A673 (cell line): ENCODE measurements around the gene MAN1A2. TPM values are rescaled to one million over a fixed set of nuclear protein-coding genes. Genes with fewer than 3 reads are reported as not detected.

Source experiments
- BruUV-seq: library from RNA; stranded (reverse); fragments of 400-500 nt; replicated peaks from 2 replicates; lab custom pipeline; 2021; lab: Mats Ljungman, UMichigan
- CTCF ChIA-PET: fragments of 300-600 bp; sonication (Branson Sonifier 250); formaldehyde crosslinking; loops from one replicate; lab custom pipeline; 2022; ENCODE audit warnings: antibody characterized with exemption; lab: Charles Lee
- POLR2A ChIA-PET: fragments of 300-600 bp; sonication (Branson Sonifier 250); formaldehyde crosslinking; loops from one replicate; lab custom pipeline; 2022; ENCODE audit warnings: antibody characterized with exemption; ENCODE audit not compliant: low non-redundant PET; lab: Charles Lee
- DNase-seq: peaks from one replicate; pipeline ENCODE4 v3.0.0-alpha.2; 2015; ENCODE audit warnings: low spot score
- H3K27ac ChIP-seq: fragments of 200-600 bp; sonication (generic); 2 replicates; pipeline ENCODE4 v1.5.1; 2016; ENCODE audit warnings: mixed run types, low read depth, mild to moderate bottlenecking, mixed read lengths, antibody characterized with exemption, low read length; ENCODE audit not compliant: poor library complexity, severe bottlenecking
- H3K27me3 ChIP-seq: fragments of 200-600 bp; sonication (generic); replicated peaks from 2 replicates; pipeline ENCODE4 v1.6.1; 2017; ENCODE audit warnings: mixed run types, low read depth, mild to moderate bottlenecking, mixed read lengths, antibody characterized with exemption, low read length; ENCODE audit not compliant: insufficient read depth, poor library complexity
- H3K36me3 ChIP-seq: fragments of 200-600 bp; sonication (generic); 2 replicates; pipeline ENCODE4 v1.6.1; 2016; ENCODE audit warnings: mixed run types, mild to moderate bottlenecking, mixed read lengths, antibody characterized with exemption, low read length; ENCODE audit not compliant: insufficient read depth, poor library complexity, severe bottlenecking
- H3K4me1 ChIP-seq: fragments of 200-600 bp; sonication (generic); 2 replicates; pipeline ENCODE4 v1.6.1; 2017; ENCODE audit warnings: mixed run types, mild to moderate bottlenecking, mixed read lengths, antibody characterized with exemption, low read length; ENCODE audit not compliant: insufficient read depth, poor library complexity, severe bottlenecking
- H3K4me3 ChIP-seq: fragments of 200-600 bp; sonication (generic); 2 replicates; pipeline ENCODE4 v1.5.1; 2016; ENCODE audit warnings: low read depth, mixed run types, mild to moderate bottlenecking, mixed read lengths, low read length; ENCODE audit not compliant: poor library complexity, severe bottlenecking
- H3K9me3 ChIP-seq: fragments of 200-600 bp; sonication (generic); 2 replicates; pipeline ENCODE4 v1.6.1; 2016; ENCODE audit warnings: mixed run types, low read depth, mild to moderate bottlenecking, mixed read lengths, antibody characterized with exemption, low read length; ENCODE audit not compliant: poor library complexity, severe bottlenecking
- CTCF ChIP-seq: fragments of 300-800, 200-600 bp; sonication (generic); conservative IDR thresholded peaks from 2 replicates; pipeline ENCODE4 v1.5.1; 2017; ENCODE audit warnings: low read depth, mild to moderate bottlenecking, antibody characterized with exemption, low read length, moderate library complexity, mixed read lengths
- EZH2 ChIP-seq: fragments of 200-600 bp; sonication (generic); IDR thresholded peaks from 2 replicates; pipeline ENCODE4 v1.6.1; 2017; ENCODE audit warnings: borderline replicate concordance, low read depth, mild to moderate bottlenecking, mixed read lengths, antibody characterized with exemption, low read length; ENCODE audit not compliant: poor library complexity, severe bottlenecking
- intact Hi-C: fragments of 100-400 bp; cut with micrococcal nuclease; formaldehyde crosslinking; loops from one replicate; pipeline ENCODE4 v1.10.0; 2022; ENCODE audit not compliant: unreplicated experiment
- total RNA-seq: library from RNA; stranded (reverse); gene quantifications from 2 replicates; pipeline ENCODE4 v1.2.3, GENCODE V29; 2021

The MAN1A2 gene
- total RNA-seq, 1 experiment from 2014 or later: 31.8 TPM

GRCh38 chr1:117565076-117565556 is 197.9 kb downstream of the MAN1A2 start:
- Histone ChIP-seq H3K27me3 (no peaks in the 10 kb centered on the region), H3K36me3 (no peaks in the 10 kb centered on the region), H3K27ac (no peak overlapping the region), H3K4me3 (no peak overlapping the region), H3K9me3 (no peaks in the 10 kb centered on the region), H3K4me1 (no peaks in the 10 kb centered on the region)
- BruUV-seq: no TSS peak
- intact Hi-C loops: no loop called here
- no peak for TF ChIP-seq CTCF
- no peak for TF ChIP-seq EZH2
- DNase-seq: no peak
- POLR2A ChIA-PET: no interaction called here
- CTCF ChIA-PET: no interaction called here

- no peak for TF ChIP-seq CTCF
- TF ChIP-seq EZH2: no peak
- Histone ChIP-seq H3K9me3 (no peaks in the 10 kb centered on the region), H3K27me3 (no peaks in the 10 kb centered on the region), H3K4me1 (no peaks in the 10 kb centered on the region), H3K27ac (no peak overlapping the region), H3K36me3 (no peaks in the 10 kb centered on the region), H3K4me3 (no peak overlapping the region)
- CTCF ChIA-PET: no interaction called here
- intact Hi-C loops: no loop called here
- DNase-seq: no peak
- POLR2A ChIA-PET: no interaction called here
- BruUV-seq: no TSS peak
Measured at GRCh38 chr1:117565745-117566455, 198.7 kb downstream of the MAN1A2 start.

GRCh38 chr1:117566556-117566955 is 199.3 kb downstream of the MAN1A2 start:
- ChIA-PET CTCF (no interaction called here), POLR2A (no interaction called here)
- no peak for TF ChIP-seq EZH2
- TF ChIP-seq CTCF: no peak
- no TSS peak for BruUV-seq
- no peaks in the 10 kb centered on the region for H3K9me3 ChIP-seq
- no peaks in the 10 kb centered on the region for H3K4me1 ChIP-seq
- no peaks in the 10 kb centered on the region for H3K27me3 ChIP-seq
- intact Hi-C loops: no loop called here
- H3K36me3 ChIP-seq: no peaks in the 10 kb centered on the region
- no peak overlapping the region for H3K4me3 ChIP-seq
- no peak overlapping the region for H3K27ac ChIP-seq
- no peak for DNase-seq
